Stimulated activated naive CD4-positive, alpha-beta T cell (primary cell): ENCODE measurements around the gene IRS1.

Experiments used
- DNase-seq, 6 experiments: peaks; one replicate each; lab custom pipeline; 2025; lab: John Stamatoyannopoulos, UW

The IRS1 gene

GRCh38 chr2:226825056-226825455 is 25.4 kb upstream of the IRS1 start:
- DNase-seq = no peak

GRCh38 chr2:226818930-226819329 is 19.3 kb upstream of the IRS1 start:
- no peak for DNase-seq

- DNase-seq = no peak
These were observed 13.6 kb upstream of the IRS1 start for GRCh38 chr2:226813148-226813701.

- no peak for DNase-seq
These were observed 3.8 kb upstream of the IRS1 start for GRCh38 chr2:226803410-226803809.

GRCh38 chr2:226802573-226802972 is 3.0 kb upstream of the IRS1 start:
- peak in 3 of 6 experiments; percentile 41 to 77 (median 71) for DNase-seq

- peak; percentile 48 to 68 (median 58) for DNase-seq
These were observed 1.5 kb upstream of the IRS1 start for GRCh38 chr2:226800941-226801784.

GRCh38 chr2:226799976-226800940 is 638 bp upstream of the IRS1 start:
- no peak for DNase-seq

- peak; percentile 31 to 71 (median 50) for DNase-seq
These were observed 1.0 kb downstream of the IRS1 start for GRCh38 chr2:226798422-226799210.

- DNase-seq = no peak
These were observed 1.6 kb downstream of the IRS1 start for GRCh38 chr2:226797989-226798421.

GRCh38 chr2:226797289-226797988 is 2.2 kb downstream of the IRS1 start:
- no peak for DNase-seq

- DNase-seq = no peak
These were observed 2.8 kb downstream of the IRS1 start for GRCh38 chr2:226796840-226797288.

- DNase-seq = no peak
These were observed 3.4 kb downstream of the IRS1 start for GRCh38 chr2:226796012-226796839.

- no peak for DNase-seq
These were observed 4.2 kb downstream of the IRS1 start for GRCh38 chr2:226795281-226796011.

- no peak for DNase-seq
These were observed 4.9 kb downstream of the IRS1 start for GRCh38 chr2:226794751-226795171.

GRCh38 chr2:226794196-226794661 is 5.4 kb downstream of the IRS1 start:
- DNase-seq = no peak

GRCh38 chr2:226793646-226794045 is 6.0 kb downstream of the IRS1 start:
- no peak for DNase-seq

GRCh38 chr2:226792155-226792881 is 7.3 kb downstream of the IRS1 start:
- DNase-seq = peak in 1 of 6 experiments; percentile 47

- peak; percentile 81 to 94 (median 91) for DNase-seq
These were observed 8.0 kb downstream of the IRS1 start for GRCh38 chr2:226791487-226792081.
